NCI-H1092 treated with DMSO at 0.1 percent for 48 hours (cell line): ENCODE measurements around the gene PPARG.

Experiments used
- DNase-seq: peaks from one replicate; lab custom pipeline; 2025; lab: John Stamatoyannopoulos, UW

PPARG gene

DNA sequence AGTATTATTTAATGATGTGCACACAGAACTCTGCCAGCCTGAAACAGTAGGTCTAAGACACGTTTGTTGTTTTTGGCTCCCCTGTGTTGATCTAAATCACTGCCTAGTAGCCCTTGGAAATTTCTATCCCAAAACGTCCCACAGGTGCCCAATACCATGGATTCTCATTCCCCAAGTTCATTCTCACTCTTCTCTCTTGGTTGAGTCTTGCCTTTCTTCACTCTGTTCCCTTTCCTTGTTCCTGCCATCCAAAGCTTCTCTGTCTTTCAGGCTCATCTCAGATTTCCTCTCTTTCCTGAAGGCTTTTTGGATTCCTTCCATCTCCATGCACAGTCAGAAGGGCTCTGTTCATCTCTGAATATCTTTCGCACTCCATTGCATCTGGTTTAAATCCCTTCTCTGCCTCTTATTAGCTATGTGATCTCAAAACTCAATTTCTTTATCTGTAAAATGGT is 54.2 kb downstream of the PPARG start:
- peak; percentile 29 for DNase-seq

DNA sequence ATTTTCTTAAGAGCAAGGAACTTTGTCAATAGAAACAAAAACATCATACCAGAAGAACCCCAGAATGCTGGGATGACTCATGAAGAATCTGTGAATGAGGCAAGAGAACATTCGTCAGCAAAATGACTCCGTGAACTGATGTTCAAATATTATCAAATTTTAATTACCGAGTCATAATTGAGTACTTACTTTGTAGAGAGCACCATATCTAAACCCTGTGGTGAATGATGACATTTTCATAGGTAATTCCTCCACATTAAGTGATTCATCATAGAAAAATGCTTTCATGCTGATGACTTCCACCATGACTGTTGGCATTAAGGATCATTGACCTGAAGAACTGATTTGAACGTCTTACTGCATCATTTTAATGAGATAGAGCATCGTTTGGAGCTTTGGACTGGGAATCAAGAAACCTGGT is 56.3 kb downstream of the PPARG start:
- no peak for DNase-seq

DNA sequence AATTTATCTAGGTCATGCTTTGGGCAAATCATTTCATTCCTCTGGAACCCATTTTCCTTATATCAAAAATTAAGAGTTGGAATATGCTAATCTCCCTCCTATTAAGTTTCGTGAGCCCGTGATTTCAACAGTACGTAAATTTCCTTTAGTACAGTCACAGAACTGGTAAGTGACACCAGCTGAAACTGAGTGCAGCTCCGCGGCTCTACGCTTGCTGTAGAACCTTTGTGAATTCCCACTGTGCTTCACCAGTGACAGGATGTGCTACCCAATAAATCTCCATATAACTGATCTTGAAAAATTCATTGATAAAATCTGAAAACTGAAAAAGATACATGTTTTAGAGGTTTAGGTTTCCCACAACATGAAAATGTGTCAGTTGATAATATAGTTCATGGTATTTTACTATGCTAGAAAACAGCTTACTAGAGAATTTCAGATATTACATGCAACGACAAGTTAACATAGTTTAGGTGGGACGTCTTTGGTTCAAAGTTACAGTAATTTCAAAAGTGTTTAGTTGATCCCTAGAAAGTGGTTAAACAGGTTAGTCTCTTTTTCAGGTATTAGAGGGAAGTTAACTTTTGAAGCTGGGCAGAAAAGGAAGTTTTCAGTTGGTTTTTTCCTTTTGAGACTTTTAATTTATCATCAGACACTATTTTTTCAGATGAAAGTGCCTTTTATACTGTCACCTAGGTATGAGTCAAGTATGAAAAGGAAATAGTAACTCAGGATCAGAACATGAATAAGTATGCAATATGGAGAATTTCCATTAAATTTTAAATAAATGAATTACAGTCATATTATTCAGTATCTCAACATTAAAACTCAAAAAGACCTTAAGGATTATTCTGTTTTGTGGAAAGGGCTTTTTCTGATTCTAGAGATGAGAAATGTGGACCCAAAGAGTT is 57.0 kb downstream of the PPARG start:
- no peak for DNase-seq

DNA sequence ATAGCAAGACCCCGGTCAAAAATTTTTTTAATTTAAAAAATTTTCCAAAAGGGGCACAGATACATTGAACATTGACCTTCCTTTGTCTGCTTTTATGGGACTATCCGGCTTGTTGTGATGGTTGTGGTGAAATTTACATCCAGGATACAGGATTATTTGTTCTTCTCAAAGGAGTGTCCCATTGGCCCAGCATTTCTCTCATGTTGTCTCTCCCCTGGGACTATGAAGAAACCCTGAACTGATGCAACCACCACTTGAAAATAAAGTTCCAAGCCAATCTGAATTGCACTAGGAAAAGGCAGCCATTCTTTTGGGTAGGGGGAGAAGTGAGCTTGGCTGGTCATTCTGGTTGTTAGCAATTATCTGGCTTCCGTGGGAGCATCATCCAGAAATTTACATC is 58.4 kb downstream of the PPARG start:
- DNase-seq, result no peak

DNA sequence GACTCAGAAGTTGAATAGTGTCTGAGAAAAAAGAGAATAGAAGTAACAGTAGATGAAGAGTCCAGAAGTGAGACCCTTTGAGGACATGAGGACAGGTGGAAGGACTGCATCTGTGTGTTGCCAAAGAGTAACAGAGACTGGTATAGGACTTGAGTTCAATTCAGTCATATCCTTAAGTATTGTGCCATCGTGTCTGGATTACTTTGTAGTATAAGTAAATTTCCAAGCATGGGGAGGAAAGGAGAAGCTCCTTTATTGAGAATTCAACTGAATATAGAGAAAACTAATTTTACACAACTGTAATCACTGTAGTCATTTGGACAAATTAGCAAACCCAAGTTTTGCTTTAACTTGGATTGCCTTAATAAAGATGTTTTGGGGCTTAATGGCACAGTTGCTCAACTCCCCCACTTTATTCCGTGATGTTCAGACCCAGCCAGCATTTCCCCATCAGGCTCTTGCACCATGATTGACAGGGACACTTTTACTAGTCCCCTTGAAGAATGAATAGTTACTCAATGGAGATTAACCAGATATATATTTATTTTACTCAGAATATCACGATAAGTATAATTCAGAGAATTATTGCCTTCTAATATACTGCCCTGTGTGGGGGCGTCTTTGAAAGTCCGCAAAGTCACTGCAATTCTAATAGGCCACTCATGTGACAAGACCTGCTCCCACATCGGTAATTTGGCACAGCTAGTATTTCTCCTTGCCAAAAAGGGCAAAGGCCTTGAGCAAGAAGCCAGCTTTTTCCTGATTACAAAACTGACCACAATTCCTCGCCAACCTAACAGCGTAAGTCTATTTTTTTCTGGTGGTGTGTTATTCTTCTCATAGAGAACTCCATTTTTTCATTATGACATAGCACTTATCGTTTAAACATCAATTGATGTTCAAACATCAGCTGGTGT is 61.3 kb downstream of the PPARG start:
- no peak for DNase-seq

DNA sequence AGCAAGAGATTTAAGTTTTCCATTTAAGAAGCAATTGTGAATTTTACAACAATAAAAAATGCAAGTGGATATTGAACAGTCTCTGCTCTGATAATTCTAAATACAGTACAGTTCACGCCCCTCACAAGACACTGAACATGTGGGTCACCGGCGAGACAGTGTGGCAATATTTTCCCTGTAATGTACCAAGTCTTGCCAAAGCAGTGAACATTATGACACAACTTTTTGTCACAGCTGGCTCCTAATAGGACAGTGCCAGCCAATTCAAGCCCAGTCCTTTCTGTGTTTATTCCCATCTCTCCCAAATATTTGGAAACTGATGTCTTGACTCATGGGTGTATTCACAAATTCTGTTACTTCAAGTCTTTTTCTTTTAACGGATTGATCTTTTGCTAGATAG is 62.3 kb downstream of the PPARG start:
- no peak for DNase-seq

DNA sequence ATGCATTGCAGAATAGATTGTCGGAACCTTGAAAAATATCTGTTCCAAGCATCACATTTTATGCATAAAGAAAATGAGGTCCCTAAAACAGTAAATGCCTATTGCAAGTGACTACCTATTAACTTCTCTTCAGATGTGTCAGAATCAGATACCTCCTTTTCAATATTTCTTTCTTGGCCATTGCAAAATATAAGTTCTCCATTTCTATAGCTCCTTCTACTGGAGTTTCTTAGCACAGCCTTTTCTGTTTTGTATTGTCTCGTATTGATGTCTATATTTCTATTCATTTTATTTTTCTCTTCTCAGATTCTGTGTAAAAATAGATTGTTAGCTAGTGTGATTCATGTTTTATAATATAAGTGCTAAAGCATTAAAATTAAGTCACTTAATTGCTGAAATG is 63.4 kb downstream of the PPARG start:
- no peak for DNase-seq

DNA sequence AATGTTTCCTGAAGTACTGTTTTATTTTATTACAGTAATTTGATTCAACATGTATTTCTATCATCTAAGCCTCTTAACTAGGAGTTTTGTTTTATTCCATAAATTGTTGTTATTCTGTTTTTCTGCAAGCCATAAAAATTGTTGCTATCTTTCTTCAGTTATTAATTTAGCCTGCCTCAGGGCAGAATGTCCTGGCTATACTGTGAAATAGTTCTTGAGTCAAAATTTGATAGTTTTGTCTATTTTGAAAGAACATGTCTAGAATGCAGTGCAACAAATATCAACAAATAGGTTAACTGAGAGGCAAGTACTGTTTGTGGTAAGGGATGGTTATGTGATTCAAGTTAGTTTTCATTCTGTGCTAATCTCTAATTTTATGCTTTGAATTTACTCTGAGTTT is 63.9 kb downstream of the PPARG start:
- no peak for DNase-seq

DNA sequence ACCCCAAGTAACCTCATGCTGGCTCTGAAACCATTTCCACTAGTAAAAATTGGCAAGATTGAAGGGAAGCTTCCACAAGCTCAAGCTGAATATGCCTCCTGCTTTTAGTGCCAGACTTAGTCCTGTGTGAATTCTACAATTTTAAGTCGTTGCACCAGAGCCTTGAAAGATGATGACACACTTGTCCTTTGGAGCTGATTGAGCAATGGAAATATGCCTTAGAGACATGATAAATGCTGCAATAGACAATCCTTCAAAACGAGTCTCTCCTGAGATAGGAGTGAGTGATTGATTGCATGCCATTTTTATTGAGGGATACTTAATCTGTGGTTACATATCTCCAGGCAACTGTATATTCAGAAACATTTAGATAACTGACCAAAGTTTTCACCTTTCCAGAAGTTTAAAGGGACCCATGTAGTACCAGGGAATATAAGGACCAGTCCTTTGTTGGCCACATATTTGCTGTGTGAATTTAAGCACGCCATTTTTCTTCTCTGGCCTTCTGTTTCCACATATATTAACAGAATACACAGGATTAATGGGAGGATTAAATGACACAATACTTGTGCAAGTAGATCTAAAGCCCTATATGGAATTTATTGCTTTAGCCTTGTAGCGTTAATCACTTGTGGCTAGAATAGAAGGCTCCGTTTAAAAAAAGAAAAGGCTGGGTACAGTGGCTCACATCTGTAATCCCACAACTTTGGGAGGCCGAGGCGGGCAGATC is 65.1 kb downstream of the PPARG start:
- no peak for DNase-seq

DNA sequence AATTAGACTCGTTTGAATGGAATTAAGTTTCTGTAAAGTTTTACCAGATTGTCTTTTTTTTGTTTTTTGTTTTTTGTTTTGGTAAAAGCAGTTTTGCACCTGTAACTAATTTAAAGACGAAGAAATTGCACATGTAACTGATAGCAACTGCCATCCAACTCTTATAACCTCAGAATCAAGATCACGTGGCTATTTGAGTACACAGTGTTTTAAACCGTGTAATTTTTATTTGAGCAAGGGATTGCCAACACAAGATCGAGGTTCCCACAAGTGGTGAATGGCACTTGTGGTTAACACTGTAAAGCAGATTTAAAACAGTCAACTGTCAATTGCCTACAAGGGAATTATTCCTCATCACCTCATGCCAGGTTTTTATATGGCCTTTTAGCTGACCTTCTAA is 67.3 kb downstream of the PPARG start:
- no peak for DNase-seq

DNA sequence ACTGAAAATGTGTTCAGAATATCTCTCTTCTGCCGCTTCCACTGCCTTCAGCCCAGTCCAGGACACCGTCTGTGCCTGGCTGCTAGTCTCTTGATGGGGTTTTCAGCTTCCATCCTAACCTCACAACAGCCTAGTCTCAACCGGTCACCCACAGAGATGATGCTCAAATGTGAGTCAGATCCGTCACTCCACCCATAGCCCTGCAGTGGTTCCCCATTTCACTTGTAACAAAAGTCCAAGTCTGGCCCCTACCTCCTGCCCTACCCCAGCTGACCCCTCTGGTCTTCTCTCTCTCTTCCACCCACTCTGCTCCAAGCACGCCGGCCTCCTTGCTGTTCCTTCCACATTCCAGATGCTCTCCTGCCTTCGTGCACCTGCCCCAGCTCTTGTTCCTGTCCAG is 68.1 kb downstream of the PPARG start:
- DNase-seq, result no peak

DNA sequence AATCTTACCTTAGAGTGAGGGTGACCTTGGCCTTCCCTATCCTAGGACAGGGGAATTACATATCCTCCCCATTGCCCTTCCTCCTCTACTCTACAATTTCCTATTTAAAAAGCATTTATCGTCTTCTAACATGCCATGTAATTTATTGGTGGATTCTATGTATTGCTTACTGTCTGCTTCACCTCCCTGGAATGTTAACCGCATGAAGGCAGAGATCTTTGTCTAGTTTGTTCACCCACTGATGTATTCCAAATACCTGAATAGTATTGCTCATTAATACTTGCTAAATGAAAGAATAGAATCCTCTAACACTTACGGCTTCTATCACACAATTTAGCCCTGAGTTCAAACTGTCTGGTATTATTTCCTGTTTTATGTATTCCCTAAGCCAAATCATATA is 68.6 kb downstream of the PPARG start:
- no peak for DNase-seq

DNA sequence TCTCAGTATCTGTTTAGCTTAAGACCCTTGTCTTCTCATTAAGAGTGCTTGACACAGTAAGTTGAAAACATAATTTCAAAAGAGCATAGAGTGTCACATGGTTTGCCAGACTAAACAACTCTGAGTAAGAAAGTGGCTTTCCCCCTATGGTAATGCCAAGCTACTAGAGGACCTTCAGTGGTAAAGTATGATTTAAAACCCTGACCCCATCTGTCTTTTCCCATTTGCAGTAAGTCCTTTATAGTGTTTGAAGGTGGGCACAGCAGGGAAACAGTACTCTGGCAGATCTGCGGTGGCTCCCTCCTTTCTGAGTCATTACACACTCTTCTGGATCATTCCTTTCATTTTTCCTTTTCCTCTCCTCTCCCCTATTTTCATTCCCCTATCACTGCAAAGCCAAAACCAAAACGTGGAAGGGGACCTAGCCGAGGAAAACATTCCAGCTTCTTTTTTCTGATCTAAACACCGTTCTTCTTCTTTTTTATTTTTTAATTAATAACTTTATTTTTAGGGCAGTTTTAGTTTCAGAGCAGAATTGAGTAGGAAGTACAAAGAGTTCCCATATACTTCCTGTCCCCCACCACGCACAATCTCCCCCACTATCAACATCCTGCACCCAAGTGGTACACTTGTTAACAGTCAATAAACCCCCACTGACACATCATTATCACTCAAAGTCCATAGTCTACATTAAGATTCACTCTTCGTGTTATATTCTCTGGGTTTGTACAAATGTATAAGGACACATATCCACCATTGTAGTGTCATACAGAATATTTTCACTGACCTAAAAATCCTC is 74.7 kb downstream of the PPARG start:
- no peak for DNase-seq

DNA sequence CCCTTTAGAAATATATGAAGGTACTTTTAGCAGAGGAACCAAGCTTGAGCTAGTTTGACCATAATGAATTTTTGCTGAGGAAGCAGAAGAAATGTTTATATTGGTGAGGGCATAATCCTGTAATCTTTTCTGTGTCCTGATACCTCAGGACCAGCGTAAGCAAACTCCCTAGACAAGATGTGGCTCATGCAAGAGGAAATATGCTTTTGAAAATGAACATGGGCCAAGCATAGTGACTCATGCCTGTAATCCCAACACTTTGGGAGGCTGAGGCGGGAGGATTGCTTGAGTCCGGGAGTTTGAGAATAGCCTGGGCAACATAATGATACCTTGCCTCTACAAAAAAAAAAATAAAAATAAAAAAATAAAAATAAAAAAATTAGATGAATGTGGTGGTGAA is 78.5 kb downstream of the PPARG start:
- DNase-seq, result no peak

DNA sequence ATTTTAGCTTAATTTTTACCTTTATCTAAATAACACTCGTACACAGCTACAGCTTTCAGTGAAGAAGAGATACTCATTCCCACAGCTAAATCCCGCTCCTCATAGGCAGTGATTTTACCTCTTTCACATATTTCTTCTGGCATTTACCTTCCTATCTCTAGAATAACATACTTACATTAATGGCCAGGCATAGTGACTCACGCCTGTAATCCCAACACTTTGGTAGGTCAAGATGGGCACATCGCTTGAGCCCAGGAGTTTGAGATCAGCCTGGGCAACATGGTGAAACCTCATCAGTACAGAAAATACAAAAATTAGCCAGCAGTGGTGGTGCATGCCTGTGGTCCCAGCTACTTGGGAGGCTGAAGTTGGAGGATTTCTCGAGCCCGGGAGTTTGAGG is 80.2 kb downstream of the PPARG start:
- DNase-seq, result no peak

DNA sequence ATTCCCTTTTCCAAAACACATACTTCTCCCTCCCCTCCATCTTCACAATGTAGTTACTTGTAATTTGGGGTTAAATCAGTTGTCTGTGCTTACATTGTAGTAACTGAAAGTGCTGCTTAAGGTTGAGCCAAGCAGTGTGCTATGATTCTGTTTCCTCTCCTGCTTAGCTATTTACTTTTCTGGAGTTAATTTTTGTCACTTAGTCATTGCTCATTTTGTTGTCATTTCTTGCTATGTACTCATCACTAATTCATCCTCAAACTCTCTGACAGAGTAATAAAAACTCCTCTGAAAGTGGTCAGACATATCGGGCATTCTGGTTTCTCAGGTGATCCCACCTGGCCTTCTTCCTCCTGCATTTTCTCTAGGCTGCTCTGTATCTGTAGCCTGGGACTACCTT is 80.7 kb downstream of the PPARG start:
- DNase-seq, result no peak

DNA sequence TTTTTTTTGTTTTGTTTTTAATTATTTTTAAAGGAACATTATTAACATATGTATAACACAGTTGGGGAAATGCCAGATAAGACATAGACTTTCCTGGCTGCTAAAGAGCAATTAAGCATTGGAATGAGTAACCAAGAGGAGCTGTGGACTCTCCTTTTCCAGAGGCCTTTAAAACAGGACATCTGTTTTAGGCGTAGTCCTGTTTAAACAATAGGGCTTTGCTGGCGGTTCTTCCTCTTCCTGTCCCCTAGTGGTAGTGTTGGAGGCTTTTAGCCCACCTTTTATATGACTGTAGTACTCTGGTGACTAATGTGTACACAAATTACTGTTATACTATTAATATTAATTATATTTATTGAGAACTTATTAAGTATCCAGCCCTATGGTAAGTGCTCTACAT is 81.9 kb downstream of the PPARG start:
- no peak for DNase-seq

DNA sequence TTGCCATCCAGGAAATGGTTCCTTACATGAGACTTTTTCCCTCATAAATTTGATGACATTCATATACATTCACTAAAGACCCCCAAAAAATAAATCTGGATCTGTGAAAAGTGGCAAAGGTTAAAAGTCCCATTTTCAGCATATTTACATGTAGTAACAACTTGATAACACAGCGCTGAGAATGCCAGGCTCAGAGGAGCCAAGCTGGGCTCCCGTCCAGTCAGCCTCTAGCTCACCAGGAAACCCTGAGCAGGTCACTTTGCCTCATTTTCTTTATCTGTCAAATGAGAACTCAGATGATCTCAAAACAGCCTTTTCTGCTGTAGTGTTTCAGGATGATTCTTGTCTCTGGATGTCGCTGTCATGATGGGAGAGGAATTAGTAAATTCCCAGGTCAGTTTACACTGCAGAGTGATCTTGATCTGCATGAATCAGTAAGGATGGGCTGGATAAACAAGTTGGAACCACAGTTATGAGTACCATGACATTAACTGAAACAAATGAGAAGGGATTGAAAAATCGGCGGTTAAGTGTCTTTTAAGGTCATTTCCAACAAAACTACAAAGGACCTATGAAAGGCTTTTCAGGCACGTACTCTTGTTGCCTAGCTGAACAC is 82.8 kb downstream of the PPARG start:
- no peak for DNase-seq

DNA sequence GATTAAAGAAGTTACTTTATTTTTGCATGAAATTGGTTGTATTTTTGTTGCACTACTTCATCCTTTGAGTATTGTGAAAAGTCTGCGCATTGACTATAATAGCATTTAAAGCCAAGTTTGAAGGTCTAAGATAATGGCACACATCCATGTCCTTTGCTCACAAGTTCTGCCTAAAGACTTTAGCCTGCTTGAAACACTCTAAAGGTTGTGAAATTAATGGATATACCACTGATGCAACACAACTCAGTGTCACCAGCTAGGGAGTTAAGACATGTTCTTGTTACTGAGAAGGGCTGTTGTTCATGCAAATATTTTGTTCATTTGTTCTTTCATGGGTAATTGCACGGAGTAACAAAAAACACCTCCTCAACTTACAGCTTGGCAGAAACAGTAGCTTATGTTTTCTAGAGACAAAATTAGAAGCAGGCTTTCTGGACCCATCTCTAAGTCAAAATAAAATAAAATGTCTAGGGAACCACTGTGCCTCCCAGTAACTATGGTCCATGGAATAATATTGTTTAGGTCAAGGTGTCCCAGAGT is 83.9 kb downstream of the PPARG start:
- no peak for DNase-seq

DNA sequence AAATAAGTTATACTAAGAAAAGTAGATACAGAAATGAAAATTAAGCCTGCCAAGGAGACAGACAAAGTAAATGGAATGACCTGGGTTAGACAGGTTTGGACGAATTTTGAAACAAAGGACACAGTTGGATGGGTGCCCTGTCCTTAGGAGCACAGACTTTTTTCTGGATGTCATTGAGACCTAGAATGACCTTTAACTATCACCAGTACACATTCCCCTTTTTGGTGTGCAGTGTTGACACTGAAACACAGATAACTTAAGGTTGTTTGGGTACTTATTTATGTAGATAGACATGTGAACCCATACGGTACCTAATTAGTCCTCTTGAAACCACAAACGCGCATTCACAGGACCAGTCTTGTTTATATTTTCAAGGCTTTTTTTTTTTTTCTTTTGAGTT is 86.7 kb downstream of the PPARG start:
- DNase-seq, result no peak
